SH-SY5Y (cell line): ENCODE results near the gene OXT.

Experiments
- GATA2 ChIP-seq: IDR thresholded peaks from 2 replicates; pipeline ENCODE4 v1.6.1; 2011; ENCODE audit warnings: mild to moderate bottlenecking, low read depth, low read length
- GATA3 ChIP-seq: IDR thresholded peaks from 2 replicates; pipeline ENCODE4 v1.6.1; 2011; ENCODE audit warnings: low read depth, mild to moderate bottlenecking, low read length, moderate library complexity

DNA sequence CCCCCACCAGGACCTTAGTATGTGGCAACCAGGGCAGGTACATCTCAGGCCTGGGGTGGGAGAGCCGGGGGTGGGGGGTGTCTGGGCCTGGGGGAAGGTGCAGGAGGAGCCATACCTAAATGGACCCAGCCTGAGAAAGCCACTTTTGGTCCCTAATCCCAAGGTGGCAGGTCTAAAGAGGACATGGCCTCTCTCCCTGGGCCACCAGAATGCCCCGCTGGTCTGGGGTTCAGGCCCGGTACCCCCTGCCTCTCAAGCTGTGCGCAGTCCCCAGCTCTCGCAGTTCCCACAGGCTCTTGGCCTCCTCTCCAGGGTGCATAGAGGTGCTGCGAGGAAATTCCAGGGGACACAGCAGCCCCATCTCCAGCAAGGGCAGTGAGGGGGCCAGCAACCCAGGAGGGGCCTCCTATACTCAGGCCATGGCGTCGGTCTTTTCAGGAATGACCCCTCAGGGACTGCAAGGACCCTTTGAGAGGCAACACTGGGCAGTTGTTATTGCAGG, 14.2 kb downstream of the OXT start:
- TF ChIP-seq GATA2 (no peak), GATA3 (no peak)
